HUDEP-2 (cell line): ENCODE measurements around the gene VAC14.

Experiments used
- DNase-seq, 76 experiments: peaks; one replicate each; lab custom pipeline; 2025; ENCODE audit not compliant: unreplicated experiment in 76 of 76; lab: John Stamatoyannopoulos, UW

Gene VAC14

DNA sequence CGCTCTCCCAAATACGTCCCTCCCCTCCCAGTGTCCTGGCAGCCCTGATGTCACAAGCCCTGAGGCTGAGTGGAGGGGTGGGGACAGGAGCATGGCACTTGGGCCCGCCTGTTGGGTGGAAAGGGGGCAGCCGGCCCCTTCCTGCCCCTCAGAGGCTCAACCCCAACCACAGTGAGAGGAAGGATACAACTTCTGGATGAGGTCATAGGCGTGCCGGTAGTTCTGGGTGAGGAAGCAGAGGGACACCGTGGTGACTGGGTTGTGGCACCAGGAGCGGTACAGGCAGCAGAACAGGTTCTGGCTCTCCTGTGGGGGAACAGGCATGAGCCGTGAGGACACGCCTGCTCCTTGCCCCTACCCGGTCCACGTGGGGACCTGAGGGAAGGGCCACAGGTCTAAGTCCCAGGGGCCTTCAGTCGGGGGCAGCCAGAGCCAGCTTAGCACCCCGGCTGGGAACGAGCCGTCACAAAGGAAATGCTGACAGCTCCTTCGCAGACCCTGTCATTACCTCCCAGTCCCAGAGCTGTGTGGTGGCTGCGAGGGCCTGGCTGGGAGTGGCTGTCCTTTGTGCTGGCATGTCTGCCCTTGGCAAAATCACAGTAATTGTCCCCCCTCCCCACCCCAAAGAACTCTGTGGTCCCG, 103.9 kb downstream of the VAC14 start:
- DNase-seq, result no peak

DNA sequence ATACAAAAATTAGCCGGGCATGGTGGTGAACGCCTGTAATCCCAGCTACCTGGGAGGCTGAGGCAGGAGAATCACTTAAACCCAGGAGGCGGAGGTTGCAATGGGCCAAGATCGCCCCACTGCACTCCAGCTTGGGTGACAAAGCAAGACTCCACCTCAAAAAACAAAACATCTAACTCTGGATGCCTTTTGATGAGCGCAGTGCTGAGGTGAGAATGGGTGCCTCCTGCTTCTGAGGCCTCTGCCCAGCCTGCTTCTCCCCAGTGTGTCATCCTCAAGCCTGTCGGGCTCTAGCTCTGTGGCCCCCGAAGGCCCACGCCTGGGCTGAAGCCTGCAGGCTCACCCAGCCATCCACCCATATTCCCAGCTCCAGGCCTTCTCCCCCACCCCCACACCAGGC, 104.6 kb downstream of the VAC14 start:
- DNase-seq, result no peak

DNA sequence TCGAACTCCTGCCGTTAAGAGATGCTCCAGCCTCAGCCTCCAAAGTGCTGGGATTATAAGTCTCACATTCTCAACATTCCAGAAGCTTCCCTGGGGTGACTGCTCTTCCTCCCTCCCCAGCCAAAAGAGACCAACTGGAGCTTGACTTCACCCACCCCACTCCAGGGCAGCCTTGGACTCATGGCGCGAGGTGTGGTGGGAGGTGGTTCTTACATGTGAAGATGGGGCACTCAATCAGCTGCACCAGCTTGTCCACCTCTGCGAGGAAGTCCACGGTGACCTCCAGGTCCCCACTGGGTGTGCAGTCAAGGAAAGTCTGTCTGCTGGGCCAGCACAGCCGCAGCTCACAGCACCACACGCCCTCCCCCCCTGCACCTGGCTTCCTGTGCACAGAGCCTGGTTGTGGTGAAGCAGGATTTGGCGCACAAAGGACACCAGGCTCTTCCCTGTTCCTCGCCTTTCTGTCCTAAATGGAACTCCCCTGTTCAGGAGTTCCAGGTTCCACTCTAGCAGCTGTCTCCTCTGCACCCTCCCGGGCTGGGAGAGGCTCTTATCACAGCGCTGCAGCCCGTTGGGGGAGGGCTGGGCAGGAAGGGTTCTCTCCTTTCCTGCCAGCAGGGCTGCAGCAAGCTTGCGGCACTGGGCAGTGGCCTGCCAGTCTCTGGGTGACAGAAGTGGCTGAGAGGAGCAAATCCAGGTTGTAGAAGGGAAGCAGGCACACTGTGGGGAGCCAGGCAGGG, 105.5 kb downstream of the VAC14 start:
- DNase-seq, result peak in 75 of 76 experiments; percentile 26 to 93 (median 84)

DNA sequence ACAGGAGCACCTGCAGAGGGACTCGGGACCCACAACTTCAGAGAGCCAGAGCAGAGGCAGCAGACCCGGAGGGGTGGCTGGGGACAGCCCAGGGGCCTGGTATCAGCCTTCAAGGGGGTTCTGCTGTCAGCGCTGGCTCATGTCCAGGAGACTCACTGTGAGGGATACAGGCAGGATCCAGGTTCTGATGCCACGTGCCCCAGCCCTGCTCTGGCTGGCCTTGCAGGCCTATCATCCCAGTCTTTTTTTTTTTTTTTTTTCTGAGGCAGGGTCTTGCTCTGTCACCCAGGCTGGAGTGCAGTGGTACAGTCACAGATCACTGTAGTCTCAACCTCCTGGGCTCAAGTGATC, 106.1 kb downstream of the VAC14 start:
- DNase-seq, result peak in 32 of 76 experiments; percentile 3 to 40 (median 18)

DNA sequence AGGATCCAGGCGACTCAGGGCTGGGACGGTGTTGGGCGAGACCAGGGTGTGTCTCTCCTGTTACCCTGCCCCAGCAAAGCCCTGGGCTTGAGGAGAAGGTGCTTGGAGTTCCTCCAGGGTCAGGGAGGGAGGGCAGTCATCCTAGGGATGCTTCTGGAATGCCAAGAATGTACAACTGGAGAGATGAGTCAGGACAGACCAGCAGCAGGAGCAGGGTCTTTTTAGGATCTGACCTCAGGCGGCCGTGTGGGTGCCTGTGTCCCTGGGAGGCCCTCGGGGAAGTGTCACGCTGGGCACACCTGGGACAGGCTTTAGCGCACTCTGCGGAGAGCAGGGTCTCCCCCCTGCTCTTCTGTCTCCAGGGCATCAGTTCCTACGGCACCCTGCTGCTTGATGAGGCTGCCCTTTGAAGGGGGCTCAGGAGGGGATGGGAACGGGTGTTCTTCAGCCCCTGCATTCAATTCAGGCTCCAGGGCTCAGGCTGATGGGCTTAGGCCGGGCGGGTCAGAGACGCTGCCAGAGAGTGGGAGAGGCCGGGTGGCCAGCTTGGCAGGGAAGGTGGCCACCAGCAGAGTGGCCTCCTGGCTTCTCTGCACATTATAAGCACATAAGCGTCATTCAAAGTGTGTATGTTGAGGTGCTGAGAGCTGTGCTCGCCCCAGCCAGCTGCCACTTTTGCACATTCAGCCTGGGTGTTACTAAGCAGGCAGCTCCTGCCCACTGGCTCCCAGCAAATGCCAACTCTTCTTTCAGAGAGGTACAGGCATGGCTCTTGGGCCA, 106.7 kb downstream of the VAC14 start:
- DNase-seq, result peak in 1 of 76 experiments; percentile 24

DNA sequence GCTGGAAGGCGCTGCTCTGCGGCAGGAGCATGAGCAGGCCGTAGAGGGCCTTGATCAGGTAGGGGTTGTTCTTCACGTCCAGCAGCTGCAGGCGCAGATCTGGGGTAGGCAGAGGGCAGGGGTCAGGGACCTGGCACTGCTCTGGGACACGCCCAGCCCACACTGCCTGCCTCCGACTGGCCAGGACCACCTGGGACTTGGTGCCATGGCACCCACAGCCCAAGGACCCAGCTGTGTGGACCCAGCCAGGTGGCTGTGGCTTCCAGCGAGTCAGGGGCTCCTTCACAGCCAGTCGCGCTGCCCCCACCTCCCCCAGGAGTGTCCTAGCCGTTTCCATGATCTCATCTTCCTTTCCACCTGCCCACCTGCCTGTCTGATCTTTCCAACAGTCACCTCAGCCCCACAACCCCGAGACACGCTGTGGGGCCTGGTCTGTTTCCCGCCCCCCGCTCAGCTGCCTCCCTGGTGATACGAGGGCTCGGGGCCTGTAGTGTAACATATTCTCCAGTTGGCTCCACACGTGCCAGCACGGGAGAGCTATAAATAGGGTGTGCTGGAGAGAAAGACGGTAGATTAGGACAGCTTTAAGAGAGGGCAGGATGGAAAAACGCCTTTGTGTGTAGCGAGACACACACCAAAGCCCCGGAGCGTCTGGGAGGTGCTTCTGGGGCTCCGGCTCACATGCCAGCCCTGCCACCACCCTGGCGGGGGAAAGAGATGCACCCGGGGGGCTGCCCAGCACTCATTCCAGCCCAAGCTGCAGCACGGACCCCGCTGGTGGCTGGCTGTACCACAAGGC, 107.9 kb downstream of the VAC14 start:
- no peak for DNase-seq

DNA sequence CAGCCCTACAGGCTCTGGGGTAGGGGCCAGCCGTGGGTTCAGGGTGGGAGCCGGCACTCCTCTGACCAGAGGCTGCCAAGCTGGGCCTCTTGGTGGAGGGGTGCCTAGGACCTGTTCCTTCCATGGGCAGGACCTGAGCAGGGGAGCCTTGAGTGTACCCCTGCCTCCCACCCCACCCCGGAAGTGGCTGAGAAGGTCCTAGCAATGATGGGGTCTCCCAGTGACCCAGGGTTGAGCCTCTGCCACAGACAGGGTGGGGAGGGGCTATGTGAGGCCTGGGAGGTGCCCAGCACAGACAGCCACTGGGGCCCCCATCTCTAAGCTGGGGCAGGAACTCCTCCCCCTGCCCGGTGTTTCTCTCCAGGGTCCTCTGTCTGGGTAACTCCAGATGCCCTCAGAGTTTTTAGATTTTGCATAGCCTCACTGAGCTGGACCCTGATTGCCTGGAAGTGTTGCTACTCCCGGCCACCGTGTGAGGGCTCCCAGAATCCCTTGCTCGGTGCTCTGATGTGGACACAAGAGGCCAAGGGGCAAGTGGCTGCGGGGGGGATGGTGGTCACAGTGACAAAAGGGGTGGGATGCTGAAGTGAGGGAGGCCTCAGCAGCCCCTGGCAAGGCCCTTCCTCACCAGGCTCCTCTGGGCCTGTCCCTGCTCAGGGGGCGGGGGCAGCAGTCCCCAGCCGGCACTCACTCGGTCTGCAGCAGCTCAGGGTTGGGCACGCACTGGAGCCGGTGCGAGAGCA, 108.7 kb downstream of the VAC14 start:
- DNase-seq, result no peak

DNA sequence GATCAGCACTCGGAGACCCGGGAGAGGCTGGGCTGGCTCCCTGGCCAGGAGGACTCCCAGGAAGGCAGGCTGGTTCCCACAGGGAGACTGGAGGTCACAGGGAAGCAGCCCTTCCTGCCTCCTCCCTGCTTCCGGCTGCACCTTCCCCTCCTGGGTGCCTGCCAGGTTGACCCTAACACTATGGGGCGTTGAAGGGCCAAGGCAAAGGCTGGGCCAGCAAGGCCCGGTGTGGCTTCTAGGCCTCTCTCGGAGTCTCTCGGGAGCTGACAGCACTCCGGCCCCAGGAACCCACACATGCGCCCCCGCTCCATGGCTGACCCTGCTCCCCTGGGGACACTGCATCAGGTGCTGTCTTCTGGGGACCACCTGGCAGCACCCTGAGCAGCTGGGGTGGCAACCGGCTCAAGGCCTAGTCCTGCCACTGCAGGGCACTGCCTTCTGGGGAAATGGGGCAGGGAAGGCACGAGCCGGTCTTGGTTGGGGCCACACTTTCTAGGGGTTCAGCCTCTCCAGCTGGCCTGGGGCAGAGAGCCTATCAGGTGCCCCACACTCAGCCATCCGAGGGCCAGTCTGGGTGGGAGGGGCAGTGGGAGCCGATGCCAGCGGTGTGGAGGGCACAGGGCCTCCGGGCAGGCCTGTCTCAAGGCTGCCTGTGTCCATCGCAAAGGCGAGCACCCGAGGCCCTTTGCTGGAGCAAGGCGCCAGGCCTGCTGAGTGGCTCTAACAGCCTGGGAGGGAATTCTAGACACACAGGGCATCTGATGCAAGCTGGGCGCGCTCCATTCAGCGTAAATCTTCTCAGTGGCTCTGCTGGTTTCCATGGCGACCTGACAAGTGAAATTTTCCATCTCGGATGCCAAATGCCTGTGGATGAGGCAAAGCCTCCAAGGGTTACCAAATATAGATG, 109.5 kb downstream of the VAC14 start:
- DNase-seq, result no peak

DNA sequence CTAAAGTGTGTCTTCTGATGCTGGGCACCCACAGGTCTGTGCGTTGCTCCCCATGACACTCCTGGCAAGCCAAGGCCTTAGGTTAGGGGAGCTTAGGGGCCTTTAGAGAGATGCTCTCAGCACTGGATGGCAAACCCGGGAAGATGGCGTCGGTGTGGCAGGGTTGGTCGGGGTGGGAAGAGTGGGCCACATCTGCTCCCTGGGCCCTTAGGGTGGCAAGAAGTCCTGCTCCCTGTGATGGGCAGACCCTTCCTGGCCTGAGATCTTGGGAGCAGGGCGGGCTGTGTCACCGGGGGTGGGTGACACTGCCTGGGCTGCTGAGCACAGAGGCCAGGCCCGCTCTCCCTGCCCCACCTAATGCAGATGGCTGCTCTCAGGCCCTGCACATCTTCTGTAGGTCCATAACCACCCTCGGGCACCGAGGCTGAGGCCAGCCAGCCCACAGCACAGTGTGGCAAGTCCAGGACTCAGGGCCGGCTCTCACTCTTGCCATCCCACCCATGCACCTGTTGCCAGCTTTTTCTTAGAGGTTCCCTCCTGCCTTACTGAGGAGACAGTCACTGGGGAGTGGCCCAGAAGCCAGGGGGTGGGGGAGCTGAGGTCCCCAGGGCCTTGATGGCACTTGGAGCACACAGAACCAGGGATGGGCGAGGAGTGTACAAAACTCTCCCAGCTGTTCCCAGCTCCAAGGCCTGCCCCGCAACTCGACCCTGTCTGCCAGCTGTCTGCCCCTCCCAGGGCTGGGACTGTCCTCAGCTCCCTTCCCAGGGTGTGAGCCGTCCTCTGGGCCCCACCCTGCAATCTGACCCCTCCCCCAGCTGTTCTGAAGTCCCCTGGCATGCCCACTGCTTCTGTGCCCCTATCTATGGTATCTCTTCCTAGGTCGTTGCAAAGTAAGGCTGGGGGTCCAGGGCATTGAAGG, 110.7 kb downstream of the VAC14 start:
- peak in 7 of 76 experiments; percentile 4 to 22 (median 16) for DNase-seq

DNA sequence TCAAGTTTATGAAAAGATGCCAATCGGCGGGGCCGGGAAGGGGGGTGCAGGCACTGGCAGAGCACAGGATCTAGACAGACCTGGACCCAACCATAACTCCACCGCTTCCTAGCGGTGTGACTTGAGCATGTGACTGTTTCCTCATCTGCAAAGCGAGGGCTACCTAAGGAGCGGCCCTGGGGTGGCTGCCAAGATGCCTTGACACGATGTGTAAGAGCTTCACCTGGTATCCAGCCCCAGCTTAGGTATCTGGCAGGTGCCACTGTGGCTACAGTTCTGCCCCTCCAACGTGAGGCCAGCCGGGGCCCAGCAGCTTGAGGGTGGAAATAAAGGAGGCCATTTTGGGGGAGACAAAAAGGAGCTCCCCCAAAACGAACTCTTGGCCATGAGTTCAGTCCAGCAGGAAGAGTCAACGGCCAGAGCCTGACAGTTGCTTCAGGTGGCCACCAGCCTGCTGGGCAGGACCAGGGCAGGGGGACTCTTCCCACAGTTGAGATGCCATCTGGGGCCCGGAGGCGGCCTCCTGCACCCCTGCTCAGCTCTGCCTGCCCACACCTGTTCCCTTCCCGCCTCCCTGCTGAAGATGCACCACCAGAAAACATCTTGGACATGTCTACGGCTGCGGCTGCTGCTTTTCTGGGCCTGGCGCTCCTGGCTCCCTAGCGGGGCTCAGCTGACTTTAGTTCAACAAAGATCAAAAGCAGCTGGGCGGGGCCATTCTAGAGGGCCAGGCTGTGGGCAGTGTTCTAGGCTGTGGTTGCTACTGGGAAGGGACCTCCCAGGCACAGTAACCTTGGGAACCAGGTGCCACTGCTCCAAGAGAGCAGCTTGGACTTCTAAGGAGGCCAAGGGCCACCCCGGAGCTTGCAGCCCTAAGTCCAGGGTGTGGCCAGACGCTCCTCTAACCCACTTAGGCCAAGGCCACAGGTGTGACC, 111.7 kb downstream of the VAC14 start:
- peak in 3 of 76 experiments; percentile 17 to 19 (median 18) for DNase-seq

DNA sequence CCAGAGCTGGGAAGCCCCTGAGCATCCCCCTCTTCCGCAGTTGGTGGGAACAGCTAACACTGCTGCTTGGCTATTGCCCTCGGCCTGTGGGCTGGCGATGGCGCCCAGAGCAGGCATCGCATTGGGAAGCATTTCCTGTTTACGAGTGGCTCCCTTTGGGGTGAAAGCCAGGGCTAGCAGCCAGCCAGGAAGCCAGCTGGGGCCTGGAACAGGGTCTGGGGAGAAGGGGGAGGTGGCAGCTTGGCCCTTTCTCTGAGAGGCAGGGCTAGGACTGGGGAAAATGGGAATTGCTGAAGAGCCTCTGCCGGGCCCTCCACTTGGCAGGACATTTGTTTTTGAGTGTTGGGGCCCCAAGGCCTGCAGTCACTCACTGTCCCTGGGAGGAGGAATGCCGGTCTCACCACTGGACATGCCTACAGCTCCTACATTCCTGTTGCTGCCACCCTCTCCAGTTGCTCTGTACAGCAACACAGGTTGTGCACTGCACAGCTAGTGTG, 112.7 kb downstream of the VAC14 start:
- no peak for DNase-seq

DNA sequence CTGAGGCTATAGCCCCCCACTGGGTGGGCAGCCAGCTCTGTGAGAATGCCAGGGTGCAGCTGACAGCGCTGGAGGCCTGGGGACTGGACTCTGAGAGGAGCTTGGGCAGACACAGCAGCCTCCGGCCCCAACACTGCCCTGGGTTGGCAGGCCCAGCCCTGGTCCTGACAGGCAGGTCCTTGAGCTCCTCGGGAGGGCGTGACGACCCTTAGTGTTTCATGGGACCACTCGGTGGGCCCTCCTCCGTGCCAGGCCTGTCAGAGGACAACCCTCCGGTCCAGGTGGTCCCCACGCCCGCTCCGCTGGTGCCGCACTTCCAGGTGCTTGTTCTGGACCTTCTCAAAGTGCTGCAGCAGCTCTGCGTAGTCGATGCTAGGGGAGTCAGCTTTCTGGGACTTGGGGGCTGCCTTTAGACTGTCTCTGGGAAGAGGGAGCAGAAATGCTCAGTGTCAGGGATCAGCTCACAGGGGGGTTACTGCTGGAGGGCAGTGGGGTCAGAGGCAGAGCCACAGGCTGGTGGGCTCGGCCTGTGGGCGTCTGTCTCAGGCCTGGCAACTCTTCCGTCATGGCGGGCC, 113.2 kb downstream of the VAC14 start:
- no peak for DNase-seq

DNA sequence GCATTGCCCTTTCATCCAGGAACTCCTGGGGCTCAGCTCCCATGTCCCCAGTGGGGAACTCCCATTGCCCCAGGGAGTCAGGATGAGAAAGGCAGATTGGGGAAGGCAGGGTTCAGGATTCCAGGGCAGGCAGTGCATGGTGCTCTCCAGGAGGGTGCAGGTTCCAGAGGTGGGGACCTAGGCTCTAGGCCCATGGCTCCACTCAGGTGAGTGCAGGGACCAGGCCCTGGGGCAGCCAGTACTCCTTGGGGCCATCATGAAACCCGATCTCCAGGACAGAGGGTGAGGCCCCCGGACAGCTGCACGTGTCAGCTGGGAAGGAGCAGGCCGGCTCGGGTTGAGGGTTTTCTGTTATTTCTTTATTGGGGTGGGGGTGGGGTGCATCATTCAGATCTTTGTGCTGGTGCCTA, 113.9 kb downstream of the VAC14 start:
- DNase-seq, result no peak

DNA sequence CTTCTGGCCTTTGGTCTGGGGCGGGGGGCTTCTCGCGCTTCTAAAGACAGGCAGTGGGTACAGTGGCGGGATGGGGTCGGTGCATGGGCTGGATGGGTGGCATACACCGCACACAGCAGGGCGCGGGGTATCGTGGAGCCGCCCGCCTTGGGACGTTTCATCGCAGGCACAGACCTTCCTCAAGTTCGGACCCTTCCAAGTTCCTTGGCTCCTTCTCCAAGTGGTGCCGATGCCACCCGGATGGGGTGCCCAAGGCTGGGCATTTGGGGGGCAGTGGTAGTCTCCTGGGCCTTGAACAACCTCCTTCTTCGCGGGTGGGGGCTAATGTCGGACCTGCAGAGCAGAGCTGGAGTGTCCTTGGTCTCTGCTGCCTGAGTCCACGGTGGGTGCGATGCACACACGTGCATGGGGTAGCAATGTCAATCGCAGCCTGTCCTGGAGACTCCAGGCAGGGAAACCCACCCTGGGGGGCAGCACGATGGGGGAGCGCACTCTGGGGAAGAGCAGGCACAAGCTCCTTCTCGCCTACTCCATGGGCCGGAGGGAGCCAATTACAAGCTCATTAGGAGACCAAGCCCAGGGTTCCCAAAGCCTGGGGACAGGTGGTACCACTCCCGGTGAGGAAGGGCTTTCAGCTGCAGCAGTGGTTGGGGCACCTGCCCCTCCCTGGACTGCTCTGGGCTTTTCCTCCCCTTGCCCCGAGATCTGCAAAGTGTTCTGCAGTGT, 114.4 kb downstream of the VAC14 start:
- no peak for DNase-seq

DNA sequence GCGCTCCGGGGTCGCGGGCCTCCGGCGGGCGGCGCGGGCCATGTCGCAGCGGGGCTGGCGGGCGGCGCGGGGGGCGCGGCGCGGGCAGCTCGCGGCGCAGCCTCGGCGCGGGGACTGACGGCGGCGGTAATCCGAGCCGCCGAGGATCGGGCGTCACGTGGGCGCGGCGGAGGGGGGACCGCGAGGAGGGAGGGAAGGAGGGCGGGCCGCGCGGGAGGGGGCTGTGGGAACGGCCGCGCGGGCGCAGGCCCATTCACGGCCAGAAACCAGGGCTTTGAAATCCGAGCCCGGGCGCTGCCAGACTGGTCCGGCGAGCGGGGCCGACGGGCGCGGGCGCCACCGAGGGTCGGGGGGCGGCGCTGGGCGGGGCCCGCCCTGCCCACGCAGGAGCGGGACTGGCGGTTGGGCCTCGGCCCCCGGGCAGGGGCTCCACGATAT, 115.0 kb downstream of the VAC14 start, which contains the start of gene MTSS2:
TSS of gene MTSS2 (minus strand) at position 116 of the 438 bp plus-strand sequence. CDS start 262 bp downstream, outside the sequence.
- DNase-seq, result peak in 40 of 76 experiments; percentile 11 to 59 (median 30)
